Heart left ventricle (tissue), 13 donors: ENCODE results near the gene ZBTB7B.

Experiments
- POLR2A ChIP-seq, 2 donors: fragments of 450-650 bp; IDR thresholded peaks; one replicate each; pipeline ENCODE4 v1.6.1; 2017; ENCODE audit warnings: antibody characterized with exemption in 2 of 2, mild to moderate bottlenecking in 2 of 2, moderate library complexity in 2 of 2
- TF ChIP-seq, protein P1 (sequence below), 12 donors: fragments of 200-600 bp; sonication (generic) in 4 of 12; IDR thresholded peaks; one replicate each; pipeline versions ENCODE4 v1.5.0 to v1.8.0; 2018 to 2022; ENCODE audit warnings: antibody characterized with exemption in 12 of 12, mild to moderate bottlenecking in 5 of 12
- donor health status: ischemic (EF 13 %, LVEDD 7.1; RV severe dilation, severe dysfunction).
- donor health status: DM: no; HTN: yes; CAD: no.
- donor health status: DM: no; HTN: no; CAD: no.
- donor health status: ischemic (EF 25% LVEDD 6.9; RV normal size, moderate dysfunction).
- donor health status: ischemic (EF 25% LVEDD 5.7; RV mildly dilated, moderate dysfunction).
- donor health status: ischemic (EF 35%, LVEDD 5.7; RV mildly dilated, moderate dysfunction).
- donor health status: nonischemic (EF 11% LVEDD 7.7; RV severe dilation, severe dysfunction).
- donor health status: DM: yes; HTN: yes; CAD: no.
- donor health status: PGD.
- donor health status: ischemic (EF 29% LVEDD 5.4; RV normal size, mild dysfunction).
- donor health status: nonischemic (EF 23%, LVEDD 6.1; RV moderate dilation, normal function).

- TF ChIP-seq, protein P1, sequence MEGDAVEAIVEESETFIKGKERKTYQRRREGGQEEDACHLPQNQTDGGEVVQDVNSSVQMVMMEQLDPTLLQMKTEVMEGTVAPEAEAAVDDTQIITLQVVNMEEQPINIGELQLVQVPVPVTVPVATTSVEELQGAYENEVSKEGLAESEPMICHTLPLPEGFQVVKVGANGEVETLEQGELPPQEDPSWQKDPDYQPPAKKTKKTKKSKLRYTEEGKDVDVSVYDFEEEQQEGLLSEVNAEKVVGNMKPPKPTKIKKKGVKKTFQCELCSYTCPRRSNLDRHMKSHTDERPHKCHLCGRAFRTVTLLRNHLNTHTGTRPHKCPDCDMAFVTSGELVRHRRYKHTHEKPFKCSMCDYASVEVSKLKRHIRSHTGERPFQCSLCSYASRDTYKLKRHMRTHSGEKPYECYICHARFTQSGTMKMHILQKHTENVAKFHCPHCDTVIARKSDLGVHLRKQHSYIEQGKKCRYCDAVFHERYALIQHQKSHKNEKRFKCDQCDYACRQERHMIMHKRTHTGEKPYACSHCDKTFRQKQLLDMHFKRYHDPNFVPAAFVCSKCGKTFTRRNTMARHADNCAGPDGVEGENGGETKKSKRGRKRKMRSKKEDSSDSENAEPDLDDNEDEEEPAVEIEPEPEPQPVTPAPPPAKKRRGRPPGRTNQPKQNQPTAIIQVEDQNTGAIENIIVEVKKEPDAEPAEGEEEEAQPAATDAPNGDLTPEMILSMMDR (IDR thresholded peaks at IDR 0.05) = peak in 6 of 12 donors; percentile 11 to 51 (median 28)
- TF ChIP-seq POLR2A (IDR thresholded peaks at IDR 0.05) = peak in 1 of 2 donors; percentile 52
These were observed 29.1 kb upstream of the ZBTB7B start for GRCh38 chr1:154973344-154974101.
